Tibial nerve (tissue), 4 donors: ENCODE results near the gene SAPCD2.

Source experiments
- CTCF ChIP-seq, 5 experiments: fragments of 200-600 bp in 3 of 5; fragments of 450-650 bp in 2 of 5; sonication (generic) in 3 of 5; IDR thresholded peaks; one replicate each; pipeline ENCODE4 v1.5.1; 2016 to 2019; ENCODE audit warnings: antibody characterized with exemption in 5 of 5, mild to moderate bottlenecking in 3 of 5, moderate library complexity in 2 of 5
- EP300 ChIP-seq, 2 donors: sonication (generic); formaldehyde crosslinking; IDR thresholded peaks; one replicate each; pipeline ENCODE4 v1.6.1; 2017; ENCODE audit warnings: antibody characterized with exemption in 2 of 2, mild to moderate bottlenecking in 1 of 2
- POLR2A ChIP-seq, 2 donors: fragments of 450-650 bp; IDR thresholded peaks; one replicate each; pipeline ENCODE4 v1.6.1; 2017; ENCODE audit warnings: antibody characterized with exemption in 2 of 2, mild to moderate bottlenecking in 2 of 2, moderate library complexity in 2 of 2

- peak; percentile 86 to 96 (median 94) for TF ChIP-seq CTCF (IDR thresholded peaks at IDR 0.05)
- no peak for TF ChIP-seq POLR2A (IDR thresholded peaks at IDR 0.05)
- TF ChIP-seq EP300 (IDR thresholded peaks at IDR 0.05): peak in 1 of 2 donors; percentile 38
Observed at GRCh38 chr9:137034709-137035506, 35.4 kb downstream of the SAPCD2 start.
